CD14-positive monocyte (primary cell): Measurements from ENCODE around the gene GNG2. TPM values are rescaled to one million over a fixed set of nuclear protein-coding genes. Genes with fewer than 3 reads are reported as not detected.

Experiments used
- DNase-seq, 3 donors: peaks; one replicate each; pipeline ENCODE4 v3.0.0-alpha.2; 2011 to 2022
- H2AFZ ChIP-seq: 2 replicates; pipeline ENCODE4 v1.6.0; 2012; ENCODE audit warnings: mild to moderate bottlenecking, low read depth, low read length, inconsistent platforms; ENCODE audit not compliant: insufficient read depth, poor library complexity, severe bottlenecking
- H3K27ac ChIP-seq, 2 donors: 1 replicate in 1 of 2; 2 replicates in 1 of 2; pipeline ENCODE4 v1.5.1; 2012 to 2013; ENCODE audit warnings: low read length in 2 of 2, control low read depth in 1 of 2, inconsistent platforms in 1 of 2, low read depth in 1 of 2, mild to moderate bottlenecking in 1 of 2
- H3K27me3 ChIP-seq, 2 donors: one replicate each; pipeline versions ENCODE4 v1.6.0 to v1.6.1; 2011 to 2013; ENCODE audit warnings: low read length in 2 of 2; ENCODE audit not compliant: control insufficient read depth in 2 of 2, insufficient read depth in 2 of 2
- H3K36me3 ChIP-seq, 2 donors: replicated peaks in 1 of 2; 1 replicate in 1 of 2; 2 replicates in 1 of 2; pipeline versions ENCODE4 v1.5.1 to v1.6.1; 2012 to 2013; ENCODE audit warnings: low read length in 2 of 2, control low read depth in 1 of 2, inconsistent platforms in 1 of 2, mild to moderate bottlenecking in 1 of 2; ENCODE audit not compliant: insufficient read depth in 2 of 2, control insufficient read depth in 1 of 2
- H3K4me1 ChIP-seq, 2 donors: 1 replicate in 1 of 2; 2 replicates in 1 of 2; pipeline versions ENCODE4 v1.5.1 to v1.6.1; 2012 to 2013; ENCODE audit warnings: low read length in 2 of 2, control low read depth in 1 of 2, inconsistent platforms in 1 of 2, mild to moderate bottlenecking in 1 of 2, moderate library complexity in 1 of 2; ENCODE audit not compliant: insufficient read depth in 2 of 2, control insufficient read depth in 1 of 2
- H3K4me2 ChIP-seq: replicated peaks from 2 replicates; pipeline ENCODE3; 2012; ENCODE audit warnings: low read length, moderate library complexity, mild to moderate bottlenecking; ENCODE audit not compliant: poor library complexity, severe bottlenecking; ENCODE audit errors: extremely low read depth
- H3K4me3 ChIP-seq, 3 experiments: fragments of 200-600 bp in 1 of 3; sonication (generic) in 1 of 3; replicated peaks in 1 of 3; 1 replicate in 2 of 3; 2 replicates in 1 of 3; pipeline ENCODE4 v1.5.1; 2011 to 2013; ENCODE audit warnings: low read length in 3 of 3, mild to moderate bottlenecking in 3 of 3, control low read depth in 2 of 3, low read depth in 2 of 3, inconsistent platforms in 1 of 3, moderate library complexity in 1 of 3
- H3K79me2 ChIP-seq: 2 replicates; pipeline ENCODE4 v1.6.0; 2012; ENCODE audit warnings: mild to moderate bottlenecking, control low read depth, inconsistent platforms, low read length, moderate library complexity; ENCODE audit not compliant: insufficient read depth
- H3K9ac ChIP-seq: 2 replicates; pipeline ENCODE4 v1.6.0; 2017; ENCODE audit warnings: low read length, mild to moderate bottlenecking; ENCODE audit not compliant: insufficient read depth, poor library complexity, severe bottlenecking
- H3K9me3 ChIP-seq, 2 donors: replicated peaks in 1 of 2; 1 replicate in 1 of 2; 2 replicates in 1 of 2; pipeline versions ENCODE4 v1.5.1 to v1.6.1; 2012 to 2013; ENCODE audit warnings: low read length in 2 of 2, control low read depth in 1 of 2; ENCODE audit not compliant: control insufficient read depth in 1 of 2, insufficient read depth in 1 of 2
- H4K20me1 ChIP-seq: 2 replicates; pipeline ENCODE4 v1.6.0; 2012; ENCODE audit warnings: mild to moderate bottlenecking, low read length, control low read depth, moderate library complexity; ENCODE audit not compliant: insufficient read depth
- H3K27ac Mint-ChIP-seq, 7 donors: one replicate each; pipeline ENCODE4 v1.8.0; 2020; ENCODE audit warnings: mild to moderate bottlenecking in 7 of 7, mixed read lengths in 7 of 7, moderate library complexity in 6 of 7, inconsistent platforms in 2 of 7
- H3K27me3 Mint-ChIP-seq, 3 donors: one replicate each; pipeline ENCODE4 v1.8.0; 2021 to 2022; ENCODE audit warnings: low read depth in 3 of 3, mild to moderate bottlenecking in 3 of 3, mixed read lengths in 3 of 3, moderate library complexity in 3 of 3, inconsistent platforms in 1 of 3
- H3K36me3 Mint-ChIP-seq, 2 donors: one replicate each; pipeline ENCODE4 v1.8.0; 2020; ENCODE audit warnings: mixed read lengths in 2 of 2, inconsistent platforms in 1 of 2, mild to moderate bottlenecking in 1 of 2
- H3K4me1 Mint-ChIP-seq: one replicate; pipeline ENCODE4 v1.8.0; 2020; ENCODE audit warnings: mild to moderate bottlenecking, mixed read lengths
- H3K4me3 Mint-ChIP-seq, 2 donors: one replicate each; pipeline ENCODE4 v1.8.0; 2020; ENCODE audit warnings: mild to moderate bottlenecking in 2 of 2, mixed read lengths in 2 of 2, moderate library complexity in 1 of 2
- H3K9me3 Mint-ChIP-seq, 7 donors: one replicate each; pipeline ENCODE4 v1.8.0; 2020 to 2022; ENCODE audit warnings: mixed read lengths in 7 of 7, mild to moderate bottlenecking in 6 of 7, moderate library complexity in 6 of 7, inconsistent platforms in 2 of 7
- CTCF ChIP-seq: fragments of 200-600 bp; IDR thresholded peaks from one replicate; pipeline ENCODE4 v1.8.0; 2022; ENCODE audit warnings: antibody characterized with exemption, mild to moderate bottlenecking
- WGBS: methylation state at CpG from one replicate; pipeline ENCODE4 v1.1.5; 2013; ENCODE audit warnings: missing lambda C conversion rate; ENCODE audit not compliant: insufficient coverage; 5-methylcytosine and 5-hydroxymethylcytosine counted together
- intact Hi-C, 2 donors: fragments of 100-400 bp; cut with micrococcal nuclease; formaldehyde crosslinking; loops; one replicate each; pipeline versions ENCODE4 v1.15.0 to v1.15.1; 2023
- polyA plus RNA-seq, 3 donors: library from polyadenylated mRNA; depleted of rRNA in 1 of 3; unstranded in 2 of 3; stranded (reverse) in 1 of 3; fragments of 300-500 nt in 2 of 3; fragments of >200 nt in 1 of 3; fragmentation: Illumina TruSeq in 2 of 3; gene quantifications; 1 replicate in 2 of 3; 2 replicates in 1 of 3; pipeline ENCODE4 v1.2.3, GENCODE V29; 2012 to 2021

Gene GNG2
- polyA plus RNA-seq, 3 donors, result 42.7 to 151 (median 146) TPM

DNA sequence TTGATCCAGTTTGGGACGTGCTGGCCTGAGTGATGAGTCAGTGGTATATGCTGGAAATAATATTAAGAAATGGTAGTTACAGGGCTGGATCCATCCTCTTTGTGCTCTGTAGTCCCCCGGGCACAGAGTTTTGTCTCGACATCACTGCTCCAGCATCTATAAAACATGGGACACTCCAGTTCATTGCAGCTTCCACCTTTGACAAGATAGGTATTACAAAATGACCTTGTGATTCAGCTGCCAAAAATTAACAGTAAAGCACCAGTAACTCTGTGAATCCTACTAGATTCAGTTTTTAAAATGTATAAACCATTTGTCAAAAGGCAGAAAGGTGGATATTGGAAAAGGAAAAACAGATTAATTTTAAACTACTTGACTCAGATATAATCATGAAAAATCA lies 14.6 kb upstream of the GNG2 start:
- intact Hi-C loops, result loop anchor here (2.0 to 10.0 kb wide), 5 partner anchors 17 to 61 kb away; no protein-coding TSS in a partner anchor
- no peak overlapping the region for H2AFZ ChIP-seq
- H4K20me1 ChIP-seq, result no peaks in the 10 kb centered on the region
- H3K4me2 ChIP-seq, result peak overlapping the region; percentile 5
- peak in 2 of 3 donors; percentile 62 to 66 for DNase-seq
- Mint-ChIP-seq H3K27me3 (peaks cover 0 to 1% (median 0%) of the 10 kb centered on the region in 3 donors), H3K36me3 (no peaks in the 10 kb centered on the region), H3K27ac (peak overlapping the region in 6 of 7 donors; percentile 74 to 100 (median 98)), H3K4me3 (no peak overlapping the region), H3K4me1 (peaks cover 60% of the 10 kb centered on the region), H3K9me3 (peaks cover 0 to 8% (median 5%) of the 10 kb centered on the region in 7 donors)
- H3K27me3 ChIP-seq, result no peaks in the 10 kb centered on the region
- H3K4me3 ChIP-seq, result peak overlapping the region in 1 of 3 experiments; percentile 13
- no CpG with 5 or more reads among the region's 3 CpGs for WGBS
- peak overlapping the region in 1 of 2 donors; percentile 89 for H3K27ac ChIP-seq
- TF ChIP-seq CTCF, result no peak
- no peaks in the 10 kb centered on the region for H3K36me3 ChIP-seq
- H3K9me3 ChIP-seq, result no peaks in the 10 kb centered on the region
- peaks cover 49 to 56% of the 10 kb centered on the region in 2 donors for H3K4me1 ChIP-seq
- no peak overlapping the region for H3K9ac ChIP-seq
- no peaks in the 10 kb centered on the region for H3K79me2 ChIP-seq

DNA sequence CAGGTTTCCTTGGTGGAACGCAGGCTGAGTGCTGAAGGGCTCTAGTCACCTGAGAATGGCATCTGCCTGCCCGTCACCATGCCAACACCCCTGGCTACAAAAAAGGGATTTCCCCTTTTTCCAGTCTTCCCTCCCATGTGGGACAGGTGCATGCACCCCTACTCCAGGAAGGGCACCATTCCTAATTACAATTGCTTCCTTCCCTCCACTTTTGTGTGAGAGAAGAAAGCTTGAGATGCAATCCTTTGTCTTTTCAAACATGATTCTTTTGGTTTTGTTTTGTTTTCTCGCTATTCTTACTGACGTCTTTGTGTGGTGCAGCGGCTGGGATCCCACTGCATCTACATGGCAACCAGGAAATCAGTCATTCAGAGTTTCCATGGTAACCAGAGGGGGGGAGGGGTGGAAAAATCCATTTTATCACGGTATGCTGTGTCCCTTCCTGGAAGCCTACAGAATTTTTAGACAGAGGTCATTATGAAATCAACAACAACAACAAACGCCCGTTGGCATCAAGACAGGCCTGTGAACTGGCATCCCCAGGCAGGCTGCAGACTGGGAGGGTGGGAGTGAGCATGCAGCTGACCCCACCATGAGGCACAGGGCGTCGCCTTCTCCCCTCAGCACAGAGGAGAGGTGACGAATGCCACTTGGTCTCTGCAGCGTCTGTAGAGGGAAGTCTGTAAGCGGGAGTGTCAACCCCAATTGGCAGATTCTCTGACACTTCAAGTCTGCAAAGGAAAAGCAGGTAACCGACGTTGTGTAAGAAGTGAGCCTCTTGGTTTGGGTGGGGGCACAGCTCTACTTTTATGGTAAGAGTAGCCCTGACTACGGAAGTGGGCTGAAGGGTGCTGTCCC lies 13.6 kb upstream of the GNG2 start:
- Mint-ChIP-seq H3K9me3 (peaks cover 0 to 8% (median 5%) of the 10 kb centered on the region in 7 donors), H3K27me3 (peaks cover 0 to 1% (median 0%) of the 10 kb centered on the region in 3 donors), H3K4me3 (peak overlapping the region; percentile 76 to 92), H3K4me1 (peaks cover 57% of the 10 kb centered on the region), H3K36me3 (no peaks in the 10 kb centered on the region), H3K27ac (peak overlapping the region; percentile 98 to 100 (median 99))
- WGBS, result 1% methylated on average over 10 of the region's 16 CpGs
- peak overlapping the region; percentile 43 to 70 (median 62) for H3K4me3 ChIP-seq
- peak; percentile 94 to 97 (median 97) for DNase-seq
- no peaks in the 10 kb centered on the region for H3K79me2 ChIP-seq
- intact Hi-C loops, result loop anchor here (5.0 to 10.0 kb wide), 4 partner anchors 35 to 60 kb away; no protein-coding TSS in a partner anchor
- H4K20me1 ChIP-seq, result no peaks in the 10 kb centered on the region
- no peaks in the 10 kb centered on the region for H3K27me3 ChIP-seq
- peaks cover 49 to 56% of the 10 kb centered on the region in 2 donors for H3K4me1 ChIP-seq
- no peaks in the 10 kb centered on the region for H3K9me3 ChIP-seq
- H2AFZ ChIP-seq, result no peak overlapping the region
- TF ChIP-seq CTCF, result no peak
- peak overlapping the region; percentile 64 for H3K9ac ChIP-seq
- H3K4me2 ChIP-seq, result peak overlapping the region; percentile 78
- peak overlapping the region; percentile 89 to 91 for H3K27ac ChIP-seq
- no peaks in the 10 kb centered on the region for H3K36me3 ChIP-seq
